Prostate gland (tissue), 2 donors: ENCODE results near the gene CT45A10.

Source experiments
- POLR2A ChIP-seq: fragments of 450-650 bp; IDR thresholded peaks from one replicate; pipeline ENCODE4 v1.6.1; 2016; ENCODE audit warnings: antibody characterized with exemption, mild to moderate bottlenecking
- POLR2AphosphoS5 ChIP-seq: sonication (generic); formaldehyde crosslinking; IDR thresholded peaks from one replicate; pipeline ENCODE4 v1.6.1; 2017; ENCODE audit warnings: antibody characterized with exemption
- TF ChIP-seq, protein P1 (sequence below), 4 experiments: fragments of 200-600 bp in 2 of 4; fragments of 450-650 bp in 2 of 4; sonication (generic) in 2 of 4; IDR thresholded peaks; 1 replicate in 3 of 4; 2 replicates in 1 of 4; pipeline ENCODE4 v1.5.1; 2016 to 2019; ENCODE audit warnings: antibody characterized with exemption in 4 of 4, mild to moderate bottlenecking in 2 of 4, moderate library complexity in 2 of 4

DNA sequence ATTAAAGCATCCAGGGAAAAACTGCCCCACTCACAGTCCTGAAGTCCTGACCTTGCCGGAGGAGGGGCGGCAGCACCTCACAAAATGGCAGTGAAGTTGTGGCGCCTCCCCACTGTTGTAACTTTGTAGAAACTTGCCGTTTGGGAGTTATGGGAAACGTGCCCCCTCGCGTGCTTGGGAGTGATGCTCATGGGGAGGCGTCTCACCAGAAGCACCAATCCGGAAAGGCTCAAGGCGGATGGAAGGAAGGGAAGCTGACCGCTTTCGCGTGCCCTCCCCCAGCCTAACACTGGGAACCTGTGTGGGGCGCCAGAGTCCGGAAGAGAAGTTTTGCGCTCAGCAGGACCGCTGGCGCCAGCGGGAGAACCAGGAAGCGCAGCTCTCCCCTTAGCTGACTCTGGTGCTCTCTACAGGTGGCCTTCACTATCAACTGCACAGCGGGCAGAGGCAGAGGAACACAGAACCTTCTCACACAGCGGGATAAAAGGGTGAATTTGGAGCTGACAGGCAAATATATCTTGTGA, at the start of gene CT45A10, which contains the start of gene SAGE1:
- TF ChIP-seq, protein P1, sequence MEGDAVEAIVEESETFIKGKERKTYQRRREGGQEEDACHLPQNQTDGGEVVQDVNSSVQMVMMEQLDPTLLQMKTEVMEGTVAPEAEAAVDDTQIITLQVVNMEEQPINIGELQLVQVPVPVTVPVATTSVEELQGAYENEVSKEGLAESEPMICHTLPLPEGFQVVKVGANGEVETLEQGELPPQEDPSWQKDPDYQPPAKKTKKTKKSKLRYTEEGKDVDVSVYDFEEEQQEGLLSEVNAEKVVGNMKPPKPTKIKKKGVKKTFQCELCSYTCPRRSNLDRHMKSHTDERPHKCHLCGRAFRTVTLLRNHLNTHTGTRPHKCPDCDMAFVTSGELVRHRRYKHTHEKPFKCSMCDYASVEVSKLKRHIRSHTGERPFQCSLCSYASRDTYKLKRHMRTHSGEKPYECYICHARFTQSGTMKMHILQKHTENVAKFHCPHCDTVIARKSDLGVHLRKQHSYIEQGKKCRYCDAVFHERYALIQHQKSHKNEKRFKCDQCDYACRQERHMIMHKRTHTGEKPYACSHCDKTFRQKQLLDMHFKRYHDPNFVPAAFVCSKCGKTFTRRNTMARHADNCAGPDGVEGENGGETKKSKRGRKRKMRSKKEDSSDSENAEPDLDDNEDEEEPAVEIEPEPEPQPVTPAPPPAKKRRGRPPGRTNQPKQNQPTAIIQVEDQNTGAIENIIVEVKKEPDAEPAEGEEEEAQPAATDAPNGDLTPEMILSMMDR (IDR thresholded peaks at IDR 0.05): no peak
- TF ChIP-seq POLR2AphosphoS5 (no peak), POLR2A (no peak)
